SU-DHL-6 (cell line): Measurements from ENCODE around the gene COL23A1.
A peak's percentile ranks its signal among the peaks of the same experiment; 100 is the strongest.

ENCODE experiments used
- H2AFZ ChIP-seq: fragments of 200-600 bp; sonication (generic); 2 replicates; pipeline ENCODE4 v1.6.1; 2014; ENCODE audit warnings: low read depth, mild to moderate bottlenecking, moderate library complexity, mixed read lengths, antibody characterized with exemption, low read length; ENCODE audit not compliant: severe bottlenecking
- H3F3A ChIP-seq: fragments of 200-600 bp; shearing (Covaris generic); 2 replicates; pipeline ENCODE4 v1.6.0; 2016; ENCODE audit warnings: antibody characterized with exemption, mild to moderate bottlenecking; ENCODE audit not compliant: insufficient read depth
- H3K27ac ChIP-seq: fragments of 200-600 bp; sonication (generic); 2 replicates; pipeline ENCODE4 v1.5.1; 2016; ENCODE audit warnings: low read depth, mild to moderate bottlenecking, low read length, moderate library complexity, mixed read lengths
- H3K27me3 ChIP-seq: fragments of 200-600 bp; sonication (generic), shearing (Covaris generic); 2 replicates; pipeline ENCODE4 v1.6.0; 2014; ENCODE audit warnings: mild to moderate bottlenecking, low read length
- H3K36me3 ChIP-seq: fragments of 200-600 bp; sonication (generic); 2 replicates; pipeline ENCODE4 v1.6.1; 2014; ENCODE audit warnings: mild to moderate bottlenecking, low read length, mixed read lengths
- H3K4me2 ChIP-seq: fragments of 300-600, 200-600 bp; shearing (Covaris generic), sonication (generic); 2 replicates; pipeline ENCODE4 v1.6.0; 2014; ENCODE audit warnings: low read length, low read depth, mild to moderate bottlenecking; ENCODE audit not compliant: poor library complexity, severe bottlenecking
- H3K4me3 ChIP-seq: fragments of 200-600 bp; sonication (generic); 2 replicates; pipeline ENCODE4 v1.5.1; 2014; ENCODE audit warnings: antibody characterized with exemption, low read length, mild to moderate bottlenecking, mixed read lengths; ENCODE audit not compliant: insufficient read depth, poor library complexity, severe bottlenecking
- H3K79me2 ChIP-seq: fragments of 200-600 bp; sonication (generic); 2 replicates; pipeline ENCODE4 v1.6.1; 2014; ENCODE audit warnings: mild to moderate bottlenecking, low read length, moderate library complexity; ENCODE audit not compliant: insufficient read depth
- H3K9ac ChIP-seq: fragments of 200-600 bp; sonication (generic); 2 replicates; pipeline ENCODE4 v1.7.0; 2014; ENCODE audit warnings: mild to moderate bottlenecking, low read length
- H3K9me2 ChIP-seq: fragments of 200-600 bp; sonication (generic); replicated peaks from 2 replicates; pipeline ENCODE4 v1.6.1; 2014; ENCODE audit warnings: low read length; ENCODE audit not compliant: insufficient read depth
- H3K9me3 ChIP-seq: fragments of 200-600 bp; sonication (generic); 2 replicates; pipeline ENCODE4 v1.6.1; 2014; ENCODE audit warnings: low read length, mixed read lengths; ENCODE audit not compliant: insufficient read depth
- H4K20me1 ChIP-seq: fragments of 200-600 bp; sonication (generic); 2 replicates; pipeline ENCODE4 v1.6.1; 2014; ENCODE audit warnings: low read depth, mild to moderate bottlenecking, antibody characterized with exemption, low read length, moderate library complexity, mixed read lengths
- CTCF ChIP-seq: fragments of 200-600 bp; sonication (generic); IDR thresholded peaks from one replicate; pipeline ENCODE4 v1.5.1; 2017; ENCODE audit warnings: antibody characterized with exemption, mild to moderate bottlenecking, low read length, moderate library complexity; ENCODE audit not compliant: insufficient read depth, poor library complexity, severe bottlenecking
- EZH2phosphoT487 ChIP-seq: fragments of 200-600 bp; sonication (generic), shearing (Covaris generic); conservative IDR thresholded peaks from 2 replicates; pipeline ENCODE4 v1.6.1; 2018; ENCODE audit warnings: mild to moderate bottlenecking, antibody characterized with exemption, low read length, moderate library complexity, mixed read lengths

Gene COL23A1

GRCh38 chr5:178553517-178553916 is 36.7 kb downstream of the COL23A1 start:
- H2AFZ ChIP-seq = no peak overlapping the region
- no peaks in the 10 kb centered on the region for H3F3A ChIP-seq
- no peaks in the 10 kb centered on the region for H3K36me3 ChIP-seq
- TF ChIP-seq CTCF (no peak), EZH2phosphoT487 (no peak)
- no peaks in the 10 kb centered on the region for H3K27me3 ChIP-seq
- H4K20me1 ChIP-seq = no peaks in the 10 kb centered on the region
- H3K9me3 ChIP-seq = no peaks in the 10 kb centered on the region
- no peak overlapping the region for H3K4me2 ChIP-seq
- H3K4me3 ChIP-seq = no peak overlapping the region
- no peak overlapping the region for H3K27ac ChIP-seq
- no peak overlapping the region for H3K9ac ChIP-seq
- no peaks in the 10 kb centered on the region for H3K79me2 ChIP-seq
- no peaks in the 10 kb centered on the region for H3K9me2 ChIP-seq

GRCh38 chr5:178551468-178551867 is 38.7 kb downstream of the COL23A1 start:
- Histone ChIP-seq H4K20me1 (no peaks in the 10 kb centered on the region), H3K79me2 (no peaks in the 10 kb centered on the region), H3F3A (no peaks in the 10 kb centered on the region), H2AFZ (no peak overlapping the region), H3K36me3 (no peaks in the 10 kb centered on the region), H3K9me3 (no peaks in the 10 kb centered on the region), H3K9me2 (no peaks in the 10 kb centered on the region), H3K9ac (no peak overlapping the region), H3K4me2 (no peak overlapping the region), H3K27ac (no peak overlapping the region), H3K4me3 (no peak overlapping the region), H3K27me3 (no peaks in the 10 kb centered on the region)
- TF ChIP-seq EZH2phosphoT487 = no peak
- peak; percentile 16 for TF ChIP-seq CTCF

GRCh38 chr5:178551059-178551458 is 39.1 kb downstream of the COL23A1 start:
- no peaks in the 10 kb centered on the region for H3F3A ChIP-seq
- no peaks in the 10 kb centered on the region for H4K20me1 ChIP-seq
- H3K9ac ChIP-seq = no peak overlapping the region
- H3K27me3 ChIP-seq = no peaks in the 10 kb centered on the region
- H3K27ac ChIP-seq = no peak overlapping the region
- H3K79me2 ChIP-seq = no peaks in the 10 kb centered on the region
- no peaks in the 10 kb centered on the region for H3K36me3 ChIP-seq
- H3K4me2 ChIP-seq = no peak overlapping the region
- no peaks in the 10 kb centered on the region for H3K9me3 ChIP-seq
- no peak overlapping the region for H3K4me3 ChIP-seq
- TF ChIP-seq CTCF (peak; percentile 36), EZH2phosphoT487 (no peak)
- no peak overlapping the region for H2AFZ ChIP-seq
- no peaks in the 10 kb centered on the region for H3K9me2 ChIP-seq
